GM21825 (cell line): Measurements from ENCODE around the gene ARHGAP29.

Source experiments
- ATAC-seq: cut with Tn5 transposase; IDR thresholded peaks from one replicate; pipeline ENCODE4 v1.9.1; 2021; ENCODE audit warnings: mild to moderate bottlenecking, moderate library complexity; ENCODE audit not compliant: unreplicated experiment

ARHGAP29 gene

DNA sequence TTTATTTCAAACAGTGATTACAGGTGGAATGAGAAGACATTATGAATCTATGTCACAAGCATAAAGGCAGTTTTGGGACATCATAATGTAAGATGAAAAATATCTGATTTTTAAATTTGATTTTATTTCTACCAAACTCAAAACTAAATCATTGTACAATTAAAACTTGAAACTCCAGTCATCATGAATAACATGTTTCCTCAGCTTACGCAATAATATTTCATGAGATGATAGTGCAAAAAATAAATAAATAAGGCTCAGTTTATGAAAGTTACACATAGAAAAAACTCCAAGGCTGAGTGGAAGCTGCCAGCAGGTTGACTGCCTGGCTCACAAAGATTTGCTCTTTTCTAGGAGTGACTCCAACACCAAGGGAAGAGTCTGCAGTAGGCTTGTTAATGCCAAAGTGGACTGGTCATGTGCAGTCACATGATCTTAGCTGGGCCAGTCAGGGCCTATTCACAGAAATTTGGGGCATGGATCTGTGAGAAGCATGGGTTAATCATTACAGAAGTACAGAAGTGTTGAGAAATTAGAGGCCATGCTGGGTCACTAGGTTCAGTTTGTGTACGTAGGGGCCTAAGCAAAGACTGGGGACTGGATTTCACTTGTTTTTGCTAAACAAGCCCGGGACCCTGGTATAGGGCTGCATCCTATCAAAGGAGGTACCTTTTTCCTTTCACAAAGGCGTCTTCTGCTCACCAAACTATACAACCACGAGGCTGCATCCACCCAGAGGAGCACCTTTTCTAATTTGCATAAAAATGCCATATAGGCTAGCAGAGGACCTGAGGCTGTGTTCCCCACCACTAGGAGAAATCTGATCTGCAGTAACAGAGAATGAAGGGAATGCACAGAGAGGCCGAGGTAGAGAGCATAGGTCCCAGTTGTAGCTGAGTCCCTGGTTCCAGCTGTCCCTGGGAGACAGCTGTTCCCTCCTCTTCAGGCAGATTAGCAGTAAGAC is 111.6 kb downstream of the ARHGAP29 start:
- ATAC-seq = no peak

DNA sequence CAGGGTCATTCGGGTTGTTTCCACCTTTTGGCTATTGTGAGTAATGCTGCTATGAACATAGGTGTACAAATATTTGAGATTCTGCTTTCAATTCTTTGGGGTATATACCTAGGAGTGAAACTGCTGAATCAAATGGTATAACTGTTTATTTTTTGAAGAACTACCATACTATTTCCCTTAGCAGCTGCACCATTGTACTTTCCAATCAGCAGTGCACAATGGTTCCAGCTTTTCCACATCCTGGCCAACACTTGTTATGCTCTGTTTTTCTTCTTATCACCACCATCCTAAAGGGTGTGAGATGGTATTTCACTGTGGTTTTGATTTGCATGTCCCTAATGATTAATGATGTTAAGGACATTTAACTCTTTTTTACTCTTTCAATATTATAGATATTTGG is 112.8 kb downstream of the ARHGAP29 start:
- no peak for ATAC-seq

DNA sequence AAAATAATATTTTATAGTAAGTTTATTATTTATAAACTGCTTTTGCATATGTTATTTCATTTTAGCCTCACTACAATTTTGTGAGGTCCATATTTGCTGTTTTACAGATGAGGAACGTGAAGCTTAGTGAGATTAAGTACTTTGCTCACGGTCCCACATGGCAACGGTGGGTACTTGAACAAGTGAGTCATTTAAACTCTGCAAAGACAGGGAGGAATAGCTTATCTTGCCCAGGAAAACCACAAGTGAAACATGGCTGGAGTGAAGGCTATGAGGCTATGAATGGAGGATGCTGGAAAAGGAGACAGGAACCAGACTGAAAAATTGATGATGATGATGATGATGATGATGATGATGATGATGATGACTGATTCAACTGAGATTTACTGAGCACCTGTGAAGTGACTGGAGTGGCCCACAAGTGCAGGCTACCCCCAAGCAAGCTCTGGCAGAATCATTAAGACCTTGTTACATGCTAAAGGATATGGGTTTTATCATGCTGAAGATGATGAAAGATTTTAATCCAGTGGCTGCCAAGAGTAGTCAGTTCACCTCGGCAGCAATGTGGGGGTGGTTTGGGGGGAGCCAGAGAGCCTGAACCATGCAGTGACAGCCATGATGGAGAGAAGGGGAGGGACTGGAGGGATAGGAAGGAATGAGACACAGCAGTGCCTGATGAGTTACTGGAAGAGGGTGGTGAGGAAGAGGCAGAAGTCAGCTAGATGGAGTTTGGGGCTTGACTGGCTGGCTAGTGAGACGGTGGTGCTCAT is 115.0 kb downstream of the ARHGAP29 start:
- no peak for ATAC-seq
